ENCODE data around the gene CARM1. TPM values are rescaled to one million over a fixed set of nuclear protein-coding genes. Genes with fewer than 3 reads are reported as not detected.
"Not testable (repeated sequence)": the region's sequence is repeated elsewhere in the genome, so short reads cannot be mapped to it uniquely, and the experiment has no call there.

CARM1 gene
- total RNA-seq, 2 donors from 2014 or later: 6.3 to 11.7 TPM

DNA sequence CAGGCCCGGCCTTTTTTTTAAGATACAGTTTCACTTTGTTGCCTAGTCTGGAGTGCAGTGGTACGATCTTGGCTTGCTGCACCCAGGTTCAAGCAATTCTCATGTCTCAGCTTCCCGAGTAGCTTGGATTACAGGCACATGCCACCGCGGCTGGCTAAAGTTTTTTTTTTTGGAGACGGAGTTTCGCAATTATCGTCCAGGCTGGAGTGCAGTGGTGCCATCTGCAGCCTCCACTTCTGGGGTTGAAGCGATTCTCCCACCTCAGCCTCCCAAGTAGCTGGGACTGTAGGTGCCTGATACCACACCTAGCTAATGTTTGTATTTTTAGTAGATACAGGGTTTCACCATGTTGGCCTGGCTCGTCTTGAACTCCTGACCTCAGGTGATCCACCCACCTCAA is 4.9 kb upstream of the CARM1 start:
- Histone ChIP-seq H3K4me3 (no peak overlapping the region), H3K27me3 (no peaks in the 10 kb centered on the region), H3K27ac (no peak overlapping the region), H3K4me1 (peaks cover 24% of the 10 kb centered on the region), H3K9me3 (no peaks in the 10 kb centered on the region), H3K36me3 (replicated peaks in 1 of 2; ENCODE audit: insufficient read depth in 1 of 2, low read depth in 2 of 2) (no peaks in the 10 kb centered on the region)
- TF ChIP-seq, protein P1, sequence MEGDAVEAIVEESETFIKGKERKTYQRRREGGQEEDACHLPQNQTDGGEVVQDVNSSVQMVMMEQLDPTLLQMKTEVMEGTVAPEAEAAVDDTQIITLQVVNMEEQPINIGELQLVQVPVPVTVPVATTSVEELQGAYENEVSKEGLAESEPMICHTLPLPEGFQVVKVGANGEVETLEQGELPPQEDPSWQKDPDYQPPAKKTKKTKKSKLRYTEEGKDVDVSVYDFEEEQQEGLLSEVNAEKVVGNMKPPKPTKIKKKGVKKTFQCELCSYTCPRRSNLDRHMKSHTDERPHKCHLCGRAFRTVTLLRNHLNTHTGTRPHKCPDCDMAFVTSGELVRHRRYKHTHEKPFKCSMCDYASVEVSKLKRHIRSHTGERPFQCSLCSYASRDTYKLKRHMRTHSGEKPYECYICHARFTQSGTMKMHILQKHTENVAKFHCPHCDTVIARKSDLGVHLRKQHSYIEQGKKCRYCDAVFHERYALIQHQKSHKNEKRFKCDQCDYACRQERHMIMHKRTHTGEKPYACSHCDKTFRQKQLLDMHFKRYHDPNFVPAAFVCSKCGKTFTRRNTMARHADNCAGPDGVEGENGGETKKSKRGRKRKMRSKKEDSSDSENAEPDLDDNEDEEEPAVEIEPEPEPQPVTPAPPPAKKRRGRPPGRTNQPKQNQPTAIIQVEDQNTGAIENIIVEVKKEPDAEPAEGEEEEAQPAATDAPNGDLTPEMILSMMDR (IDR thresholded peaks at IDR 0.05): no peak
- TF ChIP-seq POLR2A (IDR thresholded peaks at IDR 0.05): no peak
- WGBS, 2 donors: 75 to 90% methylated on average over 10 of the region's 10 CpGs
- intact Hi-C loops (cut with DNase I): no loop called here
- DNase-seq (no peak), ATAC-seq (no peak)

DNA sequence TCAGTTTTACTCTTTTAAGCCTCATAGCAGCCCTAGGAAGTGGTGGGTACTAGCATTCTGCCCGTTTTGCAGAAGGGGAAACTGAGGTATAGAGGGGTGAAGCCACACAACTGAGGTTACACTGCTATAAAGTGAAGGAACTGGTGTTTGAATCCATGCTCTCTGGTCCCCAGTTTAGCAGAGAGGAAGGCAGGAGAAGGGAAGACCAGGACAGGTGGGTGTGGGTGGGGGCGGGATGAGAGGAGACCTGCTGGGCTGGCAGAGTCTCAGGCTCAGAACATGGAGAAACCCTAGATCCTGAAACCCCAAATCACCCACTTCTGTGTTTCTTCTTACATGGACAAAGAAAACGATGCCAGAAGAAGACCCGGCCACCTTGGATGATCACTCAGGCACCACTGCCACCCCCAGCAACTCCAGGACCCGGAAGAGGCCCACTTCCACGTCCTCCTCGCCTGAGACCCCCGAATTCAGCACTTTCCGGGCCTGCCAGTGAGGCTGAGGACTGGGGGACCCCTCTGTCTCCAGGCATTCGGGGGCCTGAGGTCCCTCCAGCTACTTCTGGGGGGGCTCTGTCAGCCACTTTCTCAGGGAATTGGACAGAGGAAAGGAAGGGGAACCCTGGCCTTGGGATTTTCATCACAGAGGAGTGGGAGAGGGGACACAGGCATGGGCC is 2.3 kb upstream of the CARM1 start:
- Histone ChIP-seq H3K27me3 (no peaks in the 10 kb centered on the region), H3K36me3 (replicated peaks in 1 of 2; ENCODE audit: insufficient read depth in 1 of 2, low read depth in 2 of 2) (no peaks in the 10 kb centered on the region), H3K4me1 (peaks cover 28% of the 10 kb centered on the region), H3K27ac (no peak overlapping the region), H3K9me3 (no peaks in the 10 kb centered on the region), H3K4me3 (no peak overlapping the region)
- no peak for DNase-seq
- TF ChIP-seq, protein P1 (IDR thresholded peaks at IDR 0.05): no peak
- TF ChIP-seq POLR2A (IDR thresholded peaks at IDR 0.05): no peak
- no peak for ATAC-seq
- intact Hi-C loops (cut with DNase I): no loop called here
- WGBS, 2 donors: 76 to 81% methylated on average over 10 of the region's 10 CpGs

DNA sequence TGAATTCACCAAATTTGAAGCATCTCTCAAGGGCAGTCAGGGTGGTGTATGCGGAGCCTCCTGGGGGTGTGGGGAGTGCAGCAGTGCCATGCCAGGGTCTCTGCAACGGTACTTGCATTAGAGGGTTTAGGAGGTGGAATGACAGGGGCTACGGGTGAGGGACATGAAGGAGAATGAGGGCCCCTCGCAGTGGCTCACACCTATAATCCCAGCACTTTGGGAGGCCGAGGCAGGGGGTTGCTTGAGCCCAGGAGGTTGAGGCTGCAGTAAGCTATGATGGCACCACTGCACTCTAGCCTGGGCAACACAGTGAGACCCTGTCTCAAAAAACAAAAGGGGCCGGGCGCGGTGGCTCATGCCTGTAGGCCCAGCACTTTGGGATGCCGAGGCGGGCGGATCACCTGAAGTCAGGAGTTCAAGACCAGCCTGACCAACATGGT is 1.5 kb upstream of the CARM1 start:
- H3K9me3 ChIP-seq; H3K4me3 ChIP-seq; H3K27me3 ChIP-seq; H3K36me3 ChIP-seq (replicated peaks in 1 of 2; ENCODE audit: insufficient read depth in 1 of 2, low read depth in 2 of 2); H3K27ac ChIP-seq; ATAC-seq: not testable (repeated sequence)
- WGBS, 2 donors: 89 to 91% methylated on average over 7 to 11 of the region's 11 CpGs
- intact Hi-C loops (cut with DNase I): loop anchor here (10.0 kb wide), 1 partner anchor 55 kb away; the partner anchor contains the start of genes TIMM29 and YIPF2
- peaks cover 19% of the 10 kb centered on the region for H3K4me1 ChIP-seq
- peak in 1 of 4 donors; percentile 33 for DNase-seq

DNA sequence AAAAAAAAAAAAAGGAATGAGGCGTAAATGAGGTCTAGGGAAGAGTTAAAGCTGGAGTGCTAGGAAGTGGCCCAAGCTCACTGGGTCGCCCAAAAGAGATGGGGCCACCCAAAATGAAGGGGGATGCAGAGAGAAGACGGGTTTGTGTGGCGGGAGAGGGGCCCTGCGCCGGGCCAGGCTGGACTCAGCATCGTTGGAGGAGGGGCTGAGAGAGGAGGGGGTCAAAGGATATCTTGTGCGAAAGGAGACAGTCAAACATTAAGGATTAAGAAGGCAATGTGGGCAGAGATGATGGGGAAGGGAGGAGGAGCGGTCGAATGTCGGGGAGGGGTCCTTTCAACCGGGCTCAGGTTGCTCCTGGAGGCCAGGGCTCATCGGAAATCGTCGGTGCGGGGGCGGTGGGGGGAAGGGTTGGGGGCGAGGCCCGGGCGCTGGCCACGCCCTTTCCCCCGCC is 825 bp upstream of the CARM1 start:
- intact Hi-C loops (cut with DNase I): loop anchor here (10.0 kb wide), 1 partner anchor 54 kb away; the partner anchor contains the start of genes TIMM29 and YIPF2
- peak overlapping the region; percentile 62 to 78 (median 70) for H3K27ac ChIP-seq

More for the DNA sequence above, 825 bp upstream of the CARM1 start:
- 3 to 5% methylated on average over 20 of the region's 22 CpGs for WGBS, 2 donors
- H3K9me3 ChIP-seq: no peaks in the 10 kb centered on the region
- DNase-seq: no peak
- H3K36me3 ChIP-seq (replicated peaks in 1 of 2; ENCODE audit: insufficient read depth in 1 of 2, low read depth in 2 of 2): no peaks in the 10 kb centered on the region
- no peak for TF ChIP-seq POLR2A (IDR thresholded peaks at IDR 0.05)
- TF ChIP-seq, protein P1 (IDR thresholded peaks at IDR 0.05): no peak
- H3K4me1 ChIP-seq: peaks cover 18% of the 10 kb centered on the region
- no peaks in the 10 kb centered on the region for H3K27me3 ChIP-seq
- ATAC-seq: no peak
- H3K4me3 ChIP-seq: no peak overlapping the region

Measured in body of pancreas (tissue), 4 donors.